ENCODE results near the gene CEP72.
A peak's percentile ranks its signal among the peaks of the same experiment; 100 is the strongest.
"Not testable (repeated sequence)": the region's sequence is repeated elsewhere in the genome, so short reads cannot be mapped to it uniquely, and the experiment has no call there.

The CEP72 gene, protein sequence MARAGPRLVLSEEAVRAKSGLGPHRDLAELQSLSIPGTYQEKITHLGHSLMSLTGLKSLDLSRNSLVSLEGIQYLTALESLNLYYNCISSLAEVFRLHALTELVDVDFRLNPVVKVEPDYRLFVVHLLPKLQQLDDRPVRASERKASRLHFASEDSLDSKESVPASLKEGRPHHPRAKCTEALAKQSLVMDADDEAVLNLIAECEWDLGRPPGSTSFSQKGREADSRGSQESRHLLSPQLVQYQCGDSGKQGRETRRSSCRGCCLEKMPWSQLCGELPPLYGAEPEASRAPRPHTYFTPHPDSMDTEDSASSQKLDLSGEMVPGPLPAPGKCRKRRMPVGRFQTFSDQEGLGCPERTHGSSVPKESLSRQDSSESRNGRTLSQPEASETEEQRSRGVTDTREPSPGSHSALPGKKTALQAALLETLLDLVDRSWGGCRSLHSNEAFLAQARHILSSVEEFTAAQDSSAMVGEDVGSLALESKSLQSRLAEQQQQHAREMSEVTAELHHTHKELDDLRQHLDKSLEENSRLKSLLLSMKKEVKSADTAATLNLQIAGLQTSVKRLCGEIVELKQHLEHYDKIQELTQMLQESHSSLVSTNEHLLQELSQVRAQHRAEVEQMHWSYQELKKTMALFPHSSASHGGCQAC

DNA sequence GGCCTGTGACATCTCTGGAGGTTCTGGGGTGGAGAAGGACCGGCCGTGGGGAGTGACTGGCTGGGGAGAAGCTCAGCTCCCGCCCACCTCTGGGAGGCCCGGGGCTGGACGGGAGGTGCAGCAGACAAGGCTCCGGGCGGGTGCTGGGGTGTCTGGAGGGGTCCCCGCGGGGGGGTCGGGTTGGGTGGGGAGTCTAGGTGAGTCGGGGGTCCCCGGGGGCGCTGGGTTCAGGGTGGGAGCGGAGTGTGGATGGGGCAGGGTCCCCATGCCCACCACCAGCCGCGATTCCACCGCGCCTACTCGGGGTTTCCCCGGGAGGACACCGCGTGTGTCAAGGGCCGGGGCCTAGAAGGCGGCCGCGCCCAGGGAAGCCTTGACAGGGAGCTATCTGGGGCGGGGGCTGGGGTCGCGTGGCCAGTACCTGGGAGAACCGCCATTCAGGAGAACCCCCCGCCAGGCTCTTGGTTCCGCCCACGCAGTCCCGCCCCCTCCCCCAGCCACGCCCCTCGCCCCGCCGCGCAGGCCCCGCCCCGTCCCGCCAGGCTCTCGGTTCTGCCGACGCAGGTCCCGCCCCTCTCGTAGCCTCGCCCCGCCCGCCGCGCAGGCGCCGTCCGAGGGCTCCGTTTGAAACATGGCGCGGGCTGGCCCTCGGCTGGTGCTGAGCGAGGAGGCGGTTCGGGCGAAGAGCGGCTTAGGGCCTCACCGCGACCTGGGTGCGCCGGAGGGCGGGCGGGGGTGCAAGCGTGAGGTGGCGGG lies at the start of gene CEP72:
CEP72 (plus strand) TSS at position 610 of the 756 bp plus-strand sequence; CDS start at position 632, 22 bp downstream.
- peak; percentile 94 for DNase-seq

DNA sequence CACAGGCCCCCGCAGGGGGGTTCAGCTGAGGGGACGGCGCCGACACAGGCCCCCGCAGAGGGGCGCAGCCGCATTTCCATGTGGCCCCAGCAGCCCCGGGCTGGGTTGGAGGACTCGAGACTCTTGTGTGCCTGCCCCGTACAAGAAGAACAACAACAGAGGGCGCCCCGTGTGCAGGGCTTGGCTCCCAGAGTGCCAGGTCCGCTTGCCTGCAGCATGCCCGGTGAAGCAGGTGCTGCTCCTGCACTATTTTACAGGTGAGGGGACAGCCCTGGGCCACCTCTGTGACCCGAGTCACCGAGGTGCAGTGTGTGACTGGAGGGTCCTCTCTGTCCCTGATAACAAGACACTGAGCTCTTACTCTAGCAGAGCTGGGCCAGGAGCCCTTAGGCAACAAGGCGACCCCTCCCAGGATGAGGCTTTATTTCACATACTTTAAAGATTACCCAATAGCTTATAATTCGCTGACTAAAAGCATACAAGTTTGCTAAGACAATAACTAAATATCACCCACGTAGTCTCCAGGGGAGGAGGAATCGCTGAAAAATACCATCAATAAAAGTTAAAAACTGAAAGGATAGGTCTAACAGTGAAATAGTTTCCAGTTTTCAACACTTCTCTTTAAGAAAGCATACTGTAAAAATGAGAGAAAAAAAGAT lies 46.2 kb upstream of the CEP72 start:
- DNase-seq, result no peak

DNA sequence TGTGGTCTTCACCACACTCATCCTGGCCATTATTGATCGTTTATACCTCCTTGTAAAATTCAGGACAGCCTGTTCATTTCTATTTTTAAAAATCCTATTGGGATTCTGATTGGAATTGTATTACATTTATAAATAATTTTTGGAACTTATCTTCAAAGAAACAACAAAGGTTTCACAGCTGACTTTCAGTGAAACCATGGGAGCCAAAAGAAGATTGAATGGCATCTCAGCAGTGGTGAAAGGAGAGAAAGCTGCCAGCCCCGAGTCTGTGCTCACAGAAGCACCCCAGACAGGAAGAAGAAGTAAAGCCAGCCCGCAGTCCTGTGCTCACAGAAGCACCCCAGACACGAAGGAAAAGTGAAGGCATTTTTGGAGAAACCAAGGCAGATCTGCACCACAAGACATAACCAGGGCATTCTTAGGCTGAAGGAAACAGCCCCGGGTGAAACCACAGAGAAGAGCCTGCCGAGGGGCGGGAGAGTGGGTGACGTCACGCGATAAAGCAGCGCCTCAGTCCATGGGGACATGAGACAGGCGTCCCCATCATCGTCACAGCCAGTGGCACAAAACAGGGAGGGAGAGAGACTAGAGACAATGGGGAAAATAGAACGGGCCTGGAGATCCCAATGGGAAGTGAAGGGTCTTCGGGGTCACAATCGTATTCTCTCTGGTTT lies 45.4 kb upstream of the CEP72 start:
- no peak for DNase-seq

DNA sequence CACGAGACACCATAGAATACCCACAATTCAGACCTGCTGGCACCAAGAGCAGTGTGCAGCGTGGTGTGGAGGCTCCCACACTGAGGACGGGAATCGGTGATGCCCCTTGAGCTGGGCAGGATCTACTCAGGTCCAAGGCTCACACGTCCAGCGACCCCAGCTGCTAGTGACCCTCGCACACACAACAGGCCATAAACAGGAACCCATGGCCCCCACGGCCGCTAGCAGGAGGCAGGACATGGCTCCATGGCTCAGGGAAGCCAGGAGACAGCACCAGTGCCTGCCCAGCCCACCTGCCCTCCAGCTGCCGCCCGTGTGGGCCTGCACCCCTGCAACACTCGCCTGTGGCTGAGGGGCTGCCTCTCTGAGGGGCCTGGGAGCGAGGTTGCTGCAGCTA lies 44.5 kb upstream of the CEP72 start:
- no peak for DNase-seq

DNA sequence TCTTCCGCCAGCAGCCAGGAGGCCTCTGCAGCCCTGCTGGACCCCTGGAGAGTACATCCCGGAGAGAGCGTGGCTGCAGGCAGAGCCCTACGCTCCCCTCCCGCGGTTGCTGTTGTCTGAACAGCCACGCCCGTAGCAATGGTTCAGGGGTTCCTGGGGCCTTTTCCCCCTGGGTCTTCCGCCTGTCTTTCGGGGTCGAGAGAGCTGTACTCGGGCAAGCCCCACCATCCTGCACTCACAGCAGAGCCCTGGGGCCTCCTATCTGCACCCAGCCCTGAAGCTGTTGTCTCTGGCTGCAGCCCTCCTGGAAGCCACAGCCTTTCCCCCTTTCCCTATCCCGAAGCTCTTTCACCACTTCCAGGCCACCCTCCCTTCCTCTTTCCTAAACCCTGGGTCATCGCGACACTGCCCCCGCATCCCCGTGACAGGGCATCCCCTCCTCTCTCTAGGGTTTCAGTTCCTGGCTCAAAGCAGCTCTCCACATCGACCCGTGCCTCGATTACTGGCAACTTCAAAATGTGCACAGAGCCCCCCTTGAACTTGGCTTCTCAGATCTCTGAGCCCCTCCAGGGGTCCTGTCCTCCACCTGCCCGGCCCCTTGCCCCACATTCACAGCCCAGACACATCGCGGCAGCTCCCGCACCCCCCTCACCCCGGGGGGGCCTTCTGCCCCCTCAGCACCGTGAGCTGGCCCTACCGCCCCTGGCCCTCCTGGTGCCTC lies 43.9 kb upstream of the CEP72 start:
- no peak for DNase-seq

DNA sequence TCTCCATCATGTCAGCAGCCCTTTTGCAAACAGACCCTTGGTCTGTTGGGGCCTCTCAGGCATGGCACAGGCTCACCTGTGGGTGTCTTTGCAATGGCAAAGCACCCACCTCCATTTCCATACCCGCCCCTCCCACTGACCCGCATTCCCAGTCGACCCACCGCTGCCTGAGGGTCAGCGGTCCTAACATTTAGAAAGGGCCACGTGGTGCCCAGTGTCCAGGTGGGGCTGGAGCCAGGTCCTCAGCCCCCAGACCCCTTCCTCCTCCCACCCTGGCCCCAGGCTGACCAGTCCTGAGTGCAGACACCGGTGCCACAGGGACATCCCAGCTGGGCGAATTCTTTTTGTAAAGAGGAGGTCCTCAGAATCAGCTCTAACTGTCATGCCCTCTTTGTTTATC lies 43.3 kb upstream of the CEP72 start:
- no peak for DNase-seq

DNA sequence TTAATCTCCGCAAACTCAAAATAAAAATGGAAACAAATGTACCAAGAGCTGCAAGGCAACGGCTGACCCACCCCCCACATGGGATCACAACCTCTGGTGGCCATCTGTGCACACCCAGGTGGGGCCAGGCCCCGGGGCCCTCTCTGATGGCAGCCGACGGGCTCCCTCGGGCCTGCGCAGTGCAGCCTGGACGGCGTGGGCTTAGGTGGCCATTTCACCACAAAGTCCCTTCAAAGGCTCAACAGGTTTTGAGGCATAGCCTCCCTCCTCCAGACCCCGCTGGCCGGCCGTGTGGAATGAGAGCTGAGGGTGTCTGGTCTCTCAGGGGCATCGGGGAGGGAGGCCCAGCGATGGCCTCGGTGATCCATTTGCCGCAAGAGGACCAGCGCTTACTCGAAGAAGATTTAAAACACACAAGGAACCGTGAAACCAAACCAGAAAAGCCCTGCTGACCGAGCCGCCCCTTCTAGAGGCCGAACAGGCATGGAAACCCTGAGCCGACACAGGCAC lies 42.7 kb upstream of the CEP72 start:
- no peak for DNase-seq

DNA sequence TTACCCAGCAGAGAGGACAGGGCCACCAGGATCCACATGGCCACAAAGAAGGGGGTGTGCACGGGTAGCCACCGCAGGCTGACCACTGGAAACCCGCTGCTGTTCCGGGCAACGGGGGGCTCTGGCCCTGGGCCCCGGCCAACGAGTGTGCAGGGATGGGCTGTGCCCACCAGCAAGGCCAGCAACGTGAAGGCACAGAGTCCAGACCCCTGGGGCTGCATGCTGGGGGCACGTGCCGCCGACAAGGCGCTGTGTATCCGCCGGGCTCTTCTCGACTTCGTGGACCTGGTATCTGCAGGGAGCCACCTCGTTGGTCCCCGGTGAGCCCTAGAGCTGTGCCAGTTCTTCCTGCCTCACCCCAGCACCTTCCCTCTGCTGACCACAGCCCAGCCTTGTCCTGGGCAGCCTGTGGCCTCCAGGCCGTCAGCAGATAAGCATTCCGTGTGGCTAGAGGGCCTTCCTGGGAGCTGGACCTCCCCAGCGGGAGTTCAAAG lies 42.2 kb upstream of the CEP72 start:
- DNase-seq, result no peak

DNA sequence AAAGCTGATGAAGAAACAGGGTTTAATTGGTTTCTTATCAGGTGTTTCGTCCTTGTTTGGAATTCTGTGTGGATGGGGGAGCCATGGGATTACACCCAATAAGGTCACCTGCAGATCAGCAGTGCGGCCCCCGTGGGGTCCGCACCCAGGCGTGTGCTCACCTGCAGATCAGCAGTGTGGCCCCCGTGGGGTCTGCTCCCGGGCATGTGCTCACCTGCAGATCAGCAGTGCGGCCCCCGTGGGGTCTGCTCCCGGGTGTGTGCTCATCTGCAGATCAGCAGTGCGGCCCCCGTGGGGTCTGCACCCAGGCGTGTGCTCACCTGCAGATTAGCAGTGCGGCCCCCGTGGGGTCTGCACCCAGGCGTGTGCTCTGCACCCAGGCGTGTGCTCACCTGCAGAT lies 41.7 kb upstream of the CEP72 start:
- no peak for DNase-seq

DNA sequence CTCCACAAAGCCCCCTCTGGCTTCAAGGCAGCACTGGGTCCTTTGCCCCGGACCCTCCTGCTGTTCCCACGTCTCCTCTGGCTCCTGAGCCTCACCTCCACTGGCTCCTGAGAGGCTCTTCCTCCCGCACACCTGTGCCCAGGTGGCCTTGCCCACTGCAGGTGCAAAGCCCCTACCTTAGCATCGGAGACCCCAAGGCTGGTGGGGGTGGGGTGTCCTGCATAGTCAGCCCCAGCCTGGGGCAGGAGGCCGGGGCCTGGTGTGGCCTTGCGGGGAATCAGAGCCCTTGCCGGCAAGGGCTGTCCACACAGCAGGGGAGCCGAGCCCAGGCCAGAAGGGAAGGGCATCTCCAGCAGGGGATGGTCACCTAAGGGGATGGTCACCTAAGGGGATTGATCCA lies 41.3 kb upstream of the CEP72 start:
- no peak for DNase-seq

DNA sequence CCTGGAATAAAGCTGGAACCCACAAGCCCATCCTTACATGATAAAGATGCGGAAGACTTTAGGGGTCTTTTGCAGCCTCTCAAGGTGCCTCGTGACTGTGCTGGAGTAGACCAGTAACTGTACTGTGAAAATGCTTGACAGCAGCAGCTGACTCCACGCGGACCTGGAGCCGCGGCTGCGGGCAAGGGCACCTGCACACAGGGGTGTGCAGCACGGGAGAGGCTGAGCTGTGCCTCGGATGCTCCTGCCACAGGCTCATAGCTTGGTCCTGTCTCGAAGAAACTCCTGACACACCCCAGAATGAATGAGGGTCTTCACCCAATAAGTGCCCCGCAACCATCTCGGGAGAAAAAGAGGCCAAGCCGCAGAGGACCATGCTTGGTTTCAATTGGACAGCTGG lies 40.3 kb upstream of the CEP72 start:
- no peak for DNase-seq

DNA sequence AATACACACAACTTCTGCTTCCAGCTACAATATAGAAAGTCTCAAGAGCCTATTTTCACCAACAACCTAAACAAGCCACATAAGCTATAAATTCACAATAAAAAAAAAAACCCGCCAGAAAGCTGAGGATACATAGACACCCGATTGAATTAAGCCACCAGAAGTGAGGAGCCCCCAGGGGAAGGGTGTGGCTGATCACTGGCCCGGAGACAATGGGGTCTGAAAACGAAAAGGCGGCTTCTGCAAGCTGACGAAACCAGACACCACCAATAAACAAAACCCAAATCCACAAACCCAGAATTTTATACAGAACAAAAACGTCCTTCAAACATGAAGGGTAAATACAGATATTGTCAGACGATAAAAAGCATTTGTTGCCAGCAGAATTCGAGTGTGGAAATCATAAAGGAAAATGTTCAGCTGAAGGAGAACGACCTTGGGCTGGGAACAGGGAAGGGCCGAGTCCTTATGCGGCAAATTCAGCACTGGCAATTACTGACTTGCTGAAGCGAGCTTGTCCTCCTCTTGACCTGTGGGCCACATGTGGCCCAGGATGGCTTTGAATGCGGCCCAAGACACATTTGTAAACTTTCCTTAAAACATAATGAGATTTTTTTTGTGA lies 39.6 kb upstream of the CEP72 start:
- DNase-seq, result no peak

DNA sequence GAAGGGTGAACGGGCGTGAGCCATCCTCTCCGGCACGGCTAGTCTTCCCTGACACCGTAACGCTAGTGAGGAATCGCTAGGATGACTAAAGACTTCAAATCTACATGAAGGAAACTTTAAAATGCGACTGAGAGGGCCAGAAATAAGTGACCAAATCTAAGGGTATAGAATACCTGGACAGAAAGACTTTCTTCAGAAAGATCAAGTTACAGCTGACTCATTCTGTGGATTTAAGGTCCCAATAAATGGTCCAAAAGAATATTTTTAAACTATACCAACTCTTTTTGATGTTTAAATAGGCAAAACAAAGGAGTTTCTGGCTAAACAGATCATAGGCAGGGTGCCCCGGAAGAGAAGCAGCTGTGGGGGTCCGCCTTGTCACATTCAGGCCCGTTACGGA lies 38.9 kb upstream of the CEP72 start:
- DNase-seq, result no peak

DNA sequence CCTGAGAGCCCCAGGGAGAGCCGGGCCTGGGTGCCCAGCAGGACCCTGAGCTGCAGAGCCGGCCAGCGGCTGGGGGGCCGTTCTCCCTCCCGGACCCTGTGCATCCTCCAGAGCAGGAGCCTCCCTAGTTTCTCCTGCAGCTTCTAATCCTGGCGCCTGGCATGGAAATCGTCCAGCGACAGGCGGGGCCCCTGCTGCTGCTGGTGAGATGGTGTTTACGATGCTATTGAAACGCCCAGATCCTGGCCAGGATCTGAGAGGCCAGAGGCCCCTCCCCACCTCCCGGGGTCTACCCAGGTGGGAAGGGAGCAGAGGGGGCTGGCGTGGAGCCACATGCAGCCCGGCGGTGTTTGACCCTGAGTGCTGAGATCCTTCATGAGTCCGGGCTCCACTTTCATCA lies 38.2 kb upstream of the CEP72 start:
- DNase-seq, result no peak

DNA sequence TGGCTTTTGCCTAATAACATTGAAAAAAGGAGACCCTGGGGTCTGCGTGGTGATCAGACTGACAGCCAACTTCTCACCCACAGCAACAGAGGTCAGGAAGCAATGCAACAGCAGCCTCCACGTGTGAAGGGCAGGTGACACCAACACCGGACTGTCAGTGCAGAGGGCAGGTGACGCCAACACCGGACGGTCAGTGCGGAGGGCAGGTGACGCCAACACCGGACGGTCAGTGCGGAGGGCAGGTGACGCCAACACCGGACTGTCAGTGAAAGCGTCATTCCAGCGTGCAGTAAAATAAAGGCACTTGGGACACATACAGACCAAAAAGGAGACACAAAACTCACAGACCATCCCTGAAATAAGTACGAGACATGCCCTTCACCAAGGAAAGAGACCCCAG lies 37.2 kb upstream of the CEP72 start:
- no peak for DNase-seq

DNA sequence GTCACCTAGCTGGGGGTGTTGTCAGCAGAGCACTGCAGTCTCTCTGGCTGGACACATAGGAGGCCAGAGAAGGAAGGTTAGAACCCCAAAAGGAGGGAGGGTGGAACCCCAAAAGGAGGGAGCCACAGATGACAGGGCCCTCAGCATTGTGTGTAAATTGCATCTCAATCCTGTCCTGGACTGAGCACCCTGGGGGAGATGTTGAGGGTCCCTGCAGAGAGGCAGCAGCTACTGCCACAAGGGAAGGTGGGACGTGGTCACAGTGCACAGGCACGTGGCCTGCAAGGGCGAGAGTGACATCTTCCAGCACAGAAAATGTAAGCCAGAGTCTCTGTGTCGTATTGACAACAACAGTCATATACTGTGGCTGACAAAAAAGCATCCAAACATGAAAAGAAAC lies 36.5 kb upstream of the CEP72 start:
- DNase-seq, result no peak

DNA sequence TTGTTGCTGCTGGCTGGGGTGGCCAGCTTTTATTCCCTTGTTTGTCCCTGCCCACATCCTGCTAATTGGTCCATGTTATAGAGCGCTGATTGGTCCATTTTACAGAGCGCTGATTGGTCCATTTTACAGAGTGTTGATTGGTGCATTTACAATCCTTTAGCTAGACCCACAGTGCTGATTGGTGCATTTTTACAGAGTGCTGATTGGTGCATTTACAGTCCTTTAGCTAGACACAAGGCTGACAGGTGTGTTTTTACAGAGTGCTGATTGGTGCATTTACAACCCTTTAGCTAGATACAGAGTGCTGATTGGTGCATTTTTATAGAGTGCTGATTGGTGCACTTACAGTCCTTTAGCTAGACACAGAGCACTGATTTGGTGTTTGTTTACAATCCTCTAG lies 34.9 kb upstream of the CEP72 start:
- not testable (repeated sequence) for DNase-seq

DNA sequence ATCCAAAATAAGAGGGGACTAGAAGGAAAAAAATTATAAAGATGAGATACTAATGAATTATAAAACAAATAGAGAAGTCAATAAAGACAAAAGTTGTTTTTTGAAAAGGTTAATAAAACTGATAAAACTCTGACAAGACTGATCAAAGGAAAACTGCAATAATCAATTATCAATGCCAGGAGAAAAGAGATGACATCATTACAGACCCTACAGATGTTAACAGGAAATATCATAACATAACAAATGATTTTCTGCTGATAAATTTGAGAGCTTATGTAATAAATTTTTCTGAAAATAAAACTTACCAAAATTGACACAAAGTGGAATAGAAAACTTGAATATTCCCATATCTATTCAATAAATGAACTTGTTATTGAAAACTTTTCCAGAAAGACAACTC lies 34.3 kb upstream of the CEP72 start:
- DNase-seq, result no peak

DNA sequence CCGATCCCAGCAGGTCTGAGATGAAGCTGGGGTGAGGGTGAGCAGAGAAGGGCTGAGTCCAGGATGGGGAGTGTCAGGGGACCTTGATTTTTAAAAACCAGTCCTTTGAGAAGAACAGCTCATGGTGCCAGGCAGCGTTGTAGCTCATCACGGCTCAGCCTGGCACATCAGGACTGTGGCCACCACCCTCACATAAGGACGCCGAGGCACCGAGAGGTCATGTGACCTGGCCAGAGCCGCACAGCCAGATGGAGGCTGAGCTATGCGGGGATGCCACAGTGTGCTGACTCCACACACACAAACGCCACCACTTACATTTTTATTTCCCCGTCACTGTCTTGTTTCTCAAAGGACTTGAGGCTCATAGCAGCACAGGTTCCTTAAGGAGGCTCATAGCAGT lies 32.9 kb upstream of the CEP72 start:
- no peak for DNase-seq

DNA sequence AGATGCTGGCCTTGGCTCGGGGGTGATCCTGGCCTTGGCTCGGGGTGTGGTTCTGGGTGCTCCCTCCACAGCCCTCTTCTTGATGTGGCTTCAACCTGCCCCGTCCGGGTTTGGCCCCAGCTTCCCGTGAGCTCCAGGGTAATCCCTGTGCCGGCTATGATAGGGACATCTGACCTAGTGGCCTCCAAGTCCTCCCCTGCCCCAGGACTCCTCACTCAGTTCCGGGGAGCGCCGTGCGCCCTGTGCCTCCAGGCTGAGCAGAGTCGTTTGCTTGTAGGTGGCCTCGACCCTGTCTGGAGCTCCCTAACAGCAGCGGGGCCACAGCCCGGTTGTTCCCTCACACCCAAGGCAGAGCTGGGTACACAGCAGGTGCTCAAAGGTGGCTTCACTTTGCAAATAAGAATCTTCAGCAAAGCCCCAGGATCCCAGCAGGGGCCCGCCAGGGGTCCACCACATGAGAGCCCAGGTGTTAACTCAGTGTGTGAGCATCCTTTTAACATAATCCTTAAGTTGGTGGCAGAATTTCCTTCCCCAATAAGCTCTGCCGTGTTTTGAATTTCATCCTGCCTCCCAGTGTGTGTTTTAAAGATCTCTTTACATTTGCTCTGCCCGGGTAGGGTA lies 32.3 kb upstream of the CEP72 start:
- DNase-seq, result no peak

DNA sequence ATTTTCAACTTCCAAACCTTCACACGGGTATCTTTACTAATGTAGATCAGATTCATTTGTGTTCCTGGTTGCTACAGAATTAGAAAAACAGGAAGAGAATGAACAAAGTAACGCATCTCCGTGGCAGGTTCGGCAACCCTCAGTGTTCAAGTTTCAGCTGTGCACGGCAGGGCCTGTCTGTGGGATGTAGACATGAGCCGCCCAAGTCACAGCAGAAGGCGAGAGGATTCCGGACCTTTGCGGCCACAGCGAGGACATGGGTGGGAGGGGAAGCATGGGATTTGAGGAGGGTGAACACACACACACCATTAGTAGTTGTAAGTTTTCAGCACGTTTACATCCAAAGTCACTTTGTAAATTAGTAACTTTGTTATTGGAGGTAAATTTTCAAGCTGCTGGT lies 31.7 kb upstream of the CEP72 start:
- no peak for DNase-seq

All from activated naive CD4-positive, alpha-beta T cell treated with Interleukin-2 at 50 U/mL for 16 hours (primary cell).